GM12874 (cell line): ENCODE results near the gene CD69.

Experiments
- TF ChIP-seq, protein P1 (sequence below): IDR thresholded peaks from 2 replicates; pipeline ENCODE4 v1.5.1; 2011; ENCODE audit warnings: low read depth, mild to moderate bottlenecking, control low read depth, low read length, moderate library complexity; ENCODE audit not compliant: insufficient read depth

Gene CD69

GRCh38 chr12:9797722-9798619 is 37.3 kb upstream of the CD69 start:
- TF ChIP-seq, protein P1, sequence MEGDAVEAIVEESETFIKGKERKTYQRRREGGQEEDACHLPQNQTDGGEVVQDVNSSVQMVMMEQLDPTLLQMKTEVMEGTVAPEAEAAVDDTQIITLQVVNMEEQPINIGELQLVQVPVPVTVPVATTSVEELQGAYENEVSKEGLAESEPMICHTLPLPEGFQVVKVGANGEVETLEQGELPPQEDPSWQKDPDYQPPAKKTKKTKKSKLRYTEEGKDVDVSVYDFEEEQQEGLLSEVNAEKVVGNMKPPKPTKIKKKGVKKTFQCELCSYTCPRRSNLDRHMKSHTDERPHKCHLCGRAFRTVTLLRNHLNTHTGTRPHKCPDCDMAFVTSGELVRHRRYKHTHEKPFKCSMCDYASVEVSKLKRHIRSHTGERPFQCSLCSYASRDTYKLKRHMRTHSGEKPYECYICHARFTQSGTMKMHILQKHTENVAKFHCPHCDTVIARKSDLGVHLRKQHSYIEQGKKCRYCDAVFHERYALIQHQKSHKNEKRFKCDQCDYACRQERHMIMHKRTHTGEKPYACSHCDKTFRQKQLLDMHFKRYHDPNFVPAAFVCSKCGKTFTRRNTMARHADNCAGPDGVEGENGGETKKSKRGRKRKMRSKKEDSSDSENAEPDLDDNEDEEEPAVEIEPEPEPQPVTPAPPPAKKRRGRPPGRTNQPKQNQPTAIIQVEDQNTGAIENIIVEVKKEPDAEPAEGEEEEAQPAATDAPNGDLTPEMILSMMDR, result peak; percentile 69

GRCh38 chr12:9796971-9797370 is 36.3 kb upstream of the CD69 start:
- TF ChIP-seq, protein P1, result no peak

DNA sequence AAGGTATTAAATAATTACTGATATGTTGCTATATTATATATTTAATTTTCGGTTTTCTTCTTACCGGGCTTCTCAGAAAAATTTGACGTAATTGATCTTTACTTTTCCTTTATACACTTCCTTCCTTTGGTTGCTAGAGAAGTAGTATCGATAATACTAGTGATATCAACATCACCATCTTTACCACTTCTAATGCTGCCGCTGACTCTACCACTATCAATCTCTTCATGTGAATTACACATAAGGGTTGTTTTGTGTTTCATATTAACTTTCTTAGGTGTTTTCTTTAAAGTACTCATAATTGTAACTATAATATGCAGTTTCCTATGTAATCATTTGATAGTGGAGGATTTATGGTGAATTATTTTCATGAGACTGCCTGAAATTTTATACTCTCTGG is 35.6 kb upstream of the CD69 start:
- TF ChIP-seq, protein P1, result no peak

DNA sequence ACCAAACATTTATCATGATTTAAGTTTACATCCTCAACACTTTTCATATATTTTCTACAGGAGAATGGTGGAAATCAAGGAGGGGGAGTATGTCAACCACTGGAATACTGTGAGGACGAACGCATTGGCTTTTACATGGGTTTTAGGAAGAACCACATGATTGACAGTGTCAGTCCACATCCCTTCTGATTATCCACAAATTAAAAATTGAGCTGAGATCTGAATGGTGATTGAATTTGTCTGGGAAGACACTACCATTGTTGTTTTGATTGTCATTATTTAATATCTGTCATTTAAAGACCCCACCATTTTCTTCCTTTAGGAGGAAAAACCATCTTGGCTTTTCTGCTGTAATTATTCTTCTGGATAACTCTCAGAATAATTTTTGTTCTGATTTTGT is 35.2 kb upstream of the CD69 start:
- TF ChIP-seq, protein P1, result no peak

DNA sequence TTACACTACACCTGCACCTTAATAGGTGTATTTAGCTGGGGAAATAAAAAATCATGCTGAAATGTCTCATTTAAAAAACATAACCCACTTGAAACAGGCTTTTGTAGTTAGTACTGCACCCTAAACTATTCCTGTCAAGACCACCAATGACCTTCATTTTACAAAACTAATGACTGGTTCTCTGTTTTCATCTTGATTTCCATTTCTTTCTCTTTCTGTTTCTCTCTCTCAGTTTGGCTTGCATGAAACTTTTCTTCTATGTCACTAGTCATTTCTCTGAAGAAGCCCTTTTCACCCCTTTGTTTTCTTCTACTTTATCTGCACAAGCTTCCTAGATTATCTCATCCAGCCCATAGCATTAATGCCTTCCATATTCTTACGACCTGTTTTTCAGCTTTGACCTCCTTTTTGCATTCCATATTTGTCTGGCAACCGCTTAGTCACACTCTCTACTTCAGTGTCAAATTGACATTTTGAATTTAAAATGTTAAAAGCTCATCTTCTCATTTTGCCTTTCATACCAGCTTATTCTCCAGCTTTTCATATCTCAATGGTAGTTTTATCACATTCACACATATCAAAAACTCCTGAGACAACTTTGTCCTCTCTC is 33.9 kb upstream of the CD69 start:
- TF ChIP-seq, protein P1, result no peak

DNA sequence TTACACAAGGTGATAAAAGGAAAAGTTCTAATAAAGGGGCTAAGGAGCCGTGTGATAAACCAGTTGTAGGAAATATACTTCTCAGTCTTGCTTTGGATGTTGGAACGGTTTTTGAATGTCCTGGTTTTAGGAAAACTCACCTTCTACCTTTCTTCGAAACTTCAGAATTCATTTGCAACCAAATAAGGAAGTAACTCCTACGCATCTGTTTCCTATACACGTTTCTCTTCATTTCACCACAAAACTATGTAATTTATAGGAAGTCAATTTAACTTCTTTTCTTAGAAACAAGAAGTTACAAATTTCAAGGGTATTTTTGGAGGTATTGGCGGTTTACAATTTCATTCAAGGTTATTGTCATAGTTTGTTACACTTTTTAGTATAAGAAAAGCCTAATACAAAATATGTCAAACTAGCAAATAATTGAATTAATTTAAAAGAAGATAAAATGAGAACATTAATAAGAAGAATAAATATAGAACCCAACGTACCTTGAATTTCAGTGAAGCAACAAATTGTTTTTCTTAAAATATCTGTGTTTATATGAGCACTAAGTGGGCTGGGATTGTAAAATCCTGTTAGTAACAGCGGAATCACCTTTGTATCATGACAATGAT is 33.2 kb upstream of the CD69 start:
- TF ChIP-seq, protein P1, result no peak

DNA sequence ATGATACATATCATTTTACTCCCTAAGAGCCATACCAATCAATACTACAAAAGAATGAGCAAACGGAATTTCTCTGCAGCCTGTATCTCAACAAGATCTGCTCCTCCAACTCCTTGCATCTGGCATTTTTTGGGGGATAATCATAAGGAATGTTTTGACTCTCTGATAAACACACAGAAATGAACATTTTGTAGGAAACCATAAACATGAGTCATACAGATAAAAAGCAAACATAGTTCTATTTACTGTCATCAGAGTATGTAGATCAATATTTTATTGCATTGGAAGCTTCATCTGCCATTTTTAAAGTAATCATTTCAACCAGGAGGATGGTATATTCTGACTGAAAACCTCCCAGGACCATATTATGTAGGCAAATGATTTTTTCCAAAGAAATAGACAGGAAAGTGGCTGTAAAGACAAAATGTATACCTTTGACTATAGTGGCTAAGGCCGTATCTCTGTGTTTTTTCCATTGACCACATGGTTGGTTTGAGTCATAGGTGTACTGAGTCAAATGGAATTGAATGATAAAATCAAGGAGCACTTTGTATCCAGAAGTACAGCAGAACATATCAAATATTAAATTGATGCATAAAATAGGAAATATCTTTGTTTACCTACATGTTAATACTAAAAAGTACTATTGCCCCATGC is 32.4 kb upstream of the CD69 start:
- TF ChIP-seq, protein P1, result no peak
